Vagina (tissue), 2 donors: ENCODE data around the gene PMM1.

ENCODE experiments used
- POLR2A ChIP-seq, 2 donors: fragments of 450-650 bp; IDR thresholded peaks; one replicate each; pipeline ENCODE4 v1.6.1; 2017; ENCODE audit warnings: antibody characterized with exemption in 2 of 2, mild to moderate bottlenecking in 2 of 2, moderate library complexity in 2 of 2
- POLR2AphosphoS5 ChIP-seq, 2 donors: sonication (generic); formaldehyde crosslinking; IDR thresholded peaks; one replicate each; pipeline ENCODE4 v1.9.0; 2017; ENCODE audit warnings: antibody characterized with exemption in 2 of 2, mild to moderate bottlenecking in 2 of 2, low read depth in 1 of 2; ENCODE audit not compliant: insufficient read depth in 1 of 2
- TF ChIP-seq, protein P1 (sequence below), 3 experiments: fragments of 450-650 bp in 2 of 3; fragments of 200-600 bp in 1 of 3; sonication (generic) in 1 of 3; IDR thresholded peaks; one replicate each; pipeline ENCODE4 v1.5.1; 2017 to 2019; ENCODE audit warnings: antibody characterized with exemption in 3 of 3, mild to moderate bottlenecking in 2 of 3, moderate library complexity in 2 of 3

DNA sequence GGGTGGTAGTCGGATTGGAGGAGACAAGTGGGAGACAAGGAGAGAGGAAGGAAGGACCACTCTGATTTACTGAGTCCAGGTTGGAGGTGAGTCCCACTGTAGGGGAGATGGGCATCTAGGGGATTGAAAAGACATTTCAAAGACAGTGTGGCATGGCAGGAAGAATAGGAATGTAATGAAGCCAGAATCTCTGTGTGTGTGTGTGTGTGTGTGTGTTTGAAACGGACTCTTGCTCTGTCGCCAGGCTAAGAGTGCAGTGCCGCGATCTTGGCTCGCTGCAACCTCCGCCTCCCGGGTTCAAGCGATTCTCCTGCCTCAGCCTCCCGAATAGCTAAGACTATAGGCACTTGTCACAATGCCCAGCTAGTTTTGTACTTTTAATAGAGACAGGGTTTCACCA, 33.1 kb downstream of the PMM1 start:
- TF ChIP-seq, protein P1, sequence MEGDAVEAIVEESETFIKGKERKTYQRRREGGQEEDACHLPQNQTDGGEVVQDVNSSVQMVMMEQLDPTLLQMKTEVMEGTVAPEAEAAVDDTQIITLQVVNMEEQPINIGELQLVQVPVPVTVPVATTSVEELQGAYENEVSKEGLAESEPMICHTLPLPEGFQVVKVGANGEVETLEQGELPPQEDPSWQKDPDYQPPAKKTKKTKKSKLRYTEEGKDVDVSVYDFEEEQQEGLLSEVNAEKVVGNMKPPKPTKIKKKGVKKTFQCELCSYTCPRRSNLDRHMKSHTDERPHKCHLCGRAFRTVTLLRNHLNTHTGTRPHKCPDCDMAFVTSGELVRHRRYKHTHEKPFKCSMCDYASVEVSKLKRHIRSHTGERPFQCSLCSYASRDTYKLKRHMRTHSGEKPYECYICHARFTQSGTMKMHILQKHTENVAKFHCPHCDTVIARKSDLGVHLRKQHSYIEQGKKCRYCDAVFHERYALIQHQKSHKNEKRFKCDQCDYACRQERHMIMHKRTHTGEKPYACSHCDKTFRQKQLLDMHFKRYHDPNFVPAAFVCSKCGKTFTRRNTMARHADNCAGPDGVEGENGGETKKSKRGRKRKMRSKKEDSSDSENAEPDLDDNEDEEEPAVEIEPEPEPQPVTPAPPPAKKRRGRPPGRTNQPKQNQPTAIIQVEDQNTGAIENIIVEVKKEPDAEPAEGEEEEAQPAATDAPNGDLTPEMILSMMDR (IDR thresholded peaks at IDR 0.05), result no peak
- TF ChIP-seq POLR2AphosphoS5 (IDR thresholded peaks at IDR 0.05; ENCODE audit: insufficient read depth in 1 of 2, low read depth in 1 of 2), result no peak
- TF ChIP-seq POLR2A (IDR thresholded peaks at IDR 0.05), result no peak
